ENCODE measurements around the gene OR6Y1.

The OR6Y1 gene

DNA sequence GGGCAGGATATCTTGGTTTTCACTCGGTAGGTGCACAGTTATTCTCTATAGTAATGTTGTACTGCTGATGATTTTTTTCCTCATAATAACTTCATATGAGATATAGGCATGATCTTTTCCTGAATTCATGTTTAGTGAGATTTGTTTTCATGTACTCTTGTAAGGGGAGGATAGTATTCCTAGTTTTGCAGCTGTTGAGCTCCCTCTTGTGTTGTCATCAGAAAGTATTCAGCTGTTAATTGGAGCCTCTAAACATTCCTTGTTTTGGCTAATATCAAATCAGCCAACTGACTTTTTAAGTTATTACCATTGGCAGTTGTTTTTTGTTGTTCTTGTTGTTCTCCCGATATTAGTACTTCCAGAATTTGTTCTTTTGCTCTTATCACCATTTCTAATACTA, 57.8 kb downstream of the OR6Y1 start:
- DNase-seq, result no peak

DNA sequence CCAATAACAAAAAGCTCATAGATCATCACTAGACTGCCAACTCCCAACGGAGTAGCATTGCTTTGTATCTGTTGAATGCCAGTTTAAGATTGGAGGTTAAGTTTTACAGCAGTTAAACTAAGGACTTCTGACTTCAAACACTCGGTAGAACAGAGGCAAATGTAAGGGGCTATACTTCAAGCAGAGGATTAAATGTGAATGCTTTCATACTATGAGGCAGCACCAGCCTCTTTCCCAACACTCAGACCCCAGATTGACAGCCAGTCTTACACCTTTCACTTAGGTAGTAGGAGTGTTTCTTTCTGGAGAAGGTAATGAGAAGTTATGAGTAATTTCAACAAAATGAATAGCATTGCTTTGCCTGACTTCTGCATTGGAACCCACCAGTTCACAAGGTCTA, 59.4 kb downstream of the OR6Y1 start:
- no peak for DNase-seq

Measured in NCI-H1694 (cell line).